AG09309 (cell line): ENCODE data around the gene ZNF791.

Experiments
- DNase-seq: peaks from one replicate; pipeline ENCODE4 v3.0.0-alpha.2; 2010; ENCODE audit warnings: low read depth
- H3K4me3 ChIP-seq: 2 replicates; pipeline ENCODE4 v1.5.1; 2011; ENCODE audit warnings: mild to moderate bottlenecking, low read depth, low read length, moderate library complexity; ENCODE audit not compliant: control insufficient read depth
- CTCF ChIP-seq: IDR thresholded peaks from 2 replicates; pipeline ENCODE4 v1.5.1; 2011; ENCODE audit warnings: mild to moderate bottlenecking, low read depth, low read length, inconsistent platforms; ENCODE audit not compliant: insufficient read depth, control insufficient read depth; ENCODE audit errors: missing control alignments

Gene ZNF791

GRCh38 chr19:12581100-12581499 is 29.6 kb upstream of the ZNF791 start:
- no peak overlapping the region for H3K4me3 ChIP-seq
- TF ChIP-seq CTCF = no peak
- DNase-seq = no peak

- no peak for DNase-seq
- H3K4me3 ChIP-seq = no peak overlapping the region
- no peak for TF ChIP-seq CTCF
Observed at GRCh38 chr19:12596485-12596884, 14.2 kb upstream of the ZNF791 start.

GRCh38 chr19:12596927-12597548 is 13.7 kb upstream of the ZNF791 start:
- no peak for TF ChIP-seq CTCF
- DNase-seq = no peak
- H3K4me3 ChIP-seq = no peak overlapping the region

GRCh38 chr19:12597594-12597993 is 13.1 kb upstream of the ZNF791 start:
- DNase-seq = no peak
- no peak for TF ChIP-seq CTCF
- no peak overlapping the region for H3K4me3 ChIP-seq

GRCh38 chr19:12603714-12604113 is 7.0 kb upstream of the ZNF791 start:
- TF ChIP-seq CTCF = no peak
- DNase-seq = no peak
- H3K4me3 ChIP-seq = no peak overlapping the region

- TF ChIP-seq CTCF = no peak
- DNase-seq = no peak
- no peak overlapping the region for H3K4me3 ChIP-seq
Observed at GRCh38 chr19:12606796-12607195, 3.9 kb upstream of the ZNF791 start.

GRCh38 chr19:12607631-12608030 is 3.1 kb upstream of the ZNF791 start:
- H3K4me3 ChIP-seq = no peak overlapping the region
- TF ChIP-seq CTCF = no peak
- no peak for DNase-seq
